Measurements from ENCODE around the gene HTRA3.

The HTRA3 gene

GRCh38 chr4:8250227-8250626 is 19.3 kb upstream of the HTRA3 start:
- no peak for DNase-seq

- DNase-seq, result no peak
Observed at GRCh38 chr4:8250637-8251036, 18.9 kb upstream of the HTRA3 start.

- no peak for DNase-seq
Observed at GRCh38 chr4:8251110-8251883, 18.3 kb upstream of the HTRA3 start.

- no peak for DNase-seq
Observed at GRCh38 chr4:8252301-8253173, 17.0 kb upstream of the HTRA3 start.

DNA sequence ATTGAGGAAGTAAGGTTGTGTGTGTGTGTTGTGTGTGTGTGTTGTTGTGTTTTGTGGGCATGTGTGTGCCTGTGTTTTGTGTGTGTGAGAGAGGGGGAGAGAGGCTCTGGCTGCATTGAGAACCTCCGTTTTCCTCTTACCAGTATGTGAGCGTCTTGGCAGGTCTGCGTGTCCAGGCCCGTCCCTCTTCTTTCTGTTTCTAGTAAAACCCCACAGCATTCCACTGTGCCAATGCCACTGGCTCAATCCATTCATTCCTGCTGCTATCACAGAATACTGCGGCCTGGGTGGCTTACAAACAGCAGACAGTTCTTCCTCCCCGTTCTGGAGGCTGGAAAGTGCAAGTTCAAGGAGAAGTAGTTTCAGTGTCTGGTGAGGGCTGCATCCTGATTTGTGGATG is 15.5 kb upstream of the HTRA3 start:
- DNase-seq, result no peak

- DNase-seq, result no peak
Observed at GRCh38 chr4:8255698-8256441, 13.7 kb upstream of the HTRA3 start.

GRCh38 chr4:8257854-8258253 is 11.7 kb upstream of the HTRA3 start:
- DNase-seq, result no peak

DNA sequence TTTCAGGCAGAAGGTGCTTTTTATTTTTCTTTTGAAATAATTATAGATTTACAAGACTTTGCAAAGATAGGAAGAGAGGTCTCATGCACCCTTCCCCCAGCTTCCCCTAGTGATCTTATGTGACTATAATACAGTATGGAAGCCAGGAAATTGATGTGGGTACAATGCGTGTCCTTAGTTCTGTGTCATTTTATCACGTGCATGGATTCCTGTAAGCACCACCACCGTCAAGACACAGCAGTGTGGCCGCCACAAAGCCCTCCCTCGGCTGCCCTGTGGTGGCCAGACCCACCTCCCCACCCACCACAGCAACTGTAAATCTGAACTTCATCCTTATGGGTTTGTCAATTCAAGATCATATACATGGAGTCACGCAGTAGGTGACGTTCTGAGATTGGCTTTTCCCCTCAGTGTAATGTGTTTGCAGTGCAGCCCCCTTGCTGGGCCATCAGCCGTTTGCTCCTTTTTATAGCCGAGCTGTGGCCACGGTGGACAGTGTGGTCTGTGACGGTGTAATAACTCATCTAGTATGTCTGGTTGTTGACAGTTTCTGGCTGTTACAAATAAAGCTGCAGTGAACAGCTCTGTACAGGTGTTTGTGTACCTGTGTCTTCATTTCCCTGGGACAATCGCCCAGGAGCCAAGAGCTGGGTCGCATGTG is 10.9 kb upstream of the HTRA3 start:
- no peak for DNase-seq

DNA sequence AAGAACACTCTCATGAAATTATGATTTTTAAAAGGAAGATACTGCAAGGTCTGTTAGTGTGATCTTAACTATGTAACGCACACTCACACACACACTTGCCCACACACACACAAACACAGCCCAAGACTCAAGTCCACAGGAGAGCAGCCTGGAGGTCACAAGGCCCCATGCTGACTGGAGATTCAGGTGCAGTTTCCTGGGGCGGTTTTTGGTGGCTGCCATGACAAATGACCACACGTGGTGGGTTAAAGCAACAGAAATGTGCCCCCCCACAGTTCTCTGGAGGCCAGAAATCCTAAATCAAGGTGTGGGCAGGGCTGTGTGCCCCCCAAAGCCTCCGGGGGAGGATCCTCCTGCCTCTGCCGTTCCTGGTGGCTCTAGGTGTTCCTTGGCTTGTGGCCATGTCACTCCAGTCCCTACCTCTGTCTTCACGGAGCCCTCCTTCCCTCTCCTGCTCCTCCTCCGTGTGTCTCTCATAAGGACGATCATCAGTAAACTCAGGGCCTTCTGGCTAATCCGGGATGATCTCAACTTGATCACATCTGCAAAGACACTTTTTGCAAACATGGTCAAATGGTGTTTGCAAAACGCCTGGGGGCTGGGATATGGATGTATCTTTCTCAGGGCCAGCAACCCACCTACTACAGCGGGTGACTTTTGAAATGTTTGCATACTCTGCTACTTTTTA is 9.7 kb upstream of the HTRA3 start:
- DNase-seq, result no peak

DNA sequence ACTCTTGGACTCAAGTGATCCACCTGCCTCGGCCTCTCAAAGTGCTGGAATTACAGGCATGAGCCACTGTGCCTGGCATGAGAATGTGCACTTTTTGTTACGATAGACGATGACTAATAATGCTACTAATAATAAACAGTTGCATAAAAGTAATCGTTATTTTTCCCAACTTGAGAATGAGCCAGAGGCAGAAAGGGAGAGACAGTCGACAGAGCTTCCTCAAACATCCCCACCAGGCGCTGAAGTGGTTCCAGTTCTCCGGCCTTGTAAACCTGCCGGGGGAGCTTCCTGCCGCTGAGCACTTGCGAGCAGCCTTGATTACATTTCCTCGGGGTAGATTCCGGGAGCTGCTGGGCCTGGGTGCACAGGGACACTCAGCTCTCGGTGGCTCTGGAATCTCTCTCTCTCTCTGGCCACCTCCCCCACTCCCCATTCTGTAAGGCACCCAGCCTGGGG is 8.9 kb upstream of the HTRA3 start:
- DNase-seq, result no peak

GRCh38 chr4:8261851-8262535 is 7.6 kb upstream of the HTRA3 start:
- DNase-seq, result no peak

- DNase-seq, result no peak
Observed at GRCh38 chr4:8262637-8263322, 6.8 kb upstream of the HTRA3 start.

GRCh38 chr4:8263397-8263796 is 6.2 kb upstream of the HTRA3 start:
- DNase-seq, result no peak

DNA sequence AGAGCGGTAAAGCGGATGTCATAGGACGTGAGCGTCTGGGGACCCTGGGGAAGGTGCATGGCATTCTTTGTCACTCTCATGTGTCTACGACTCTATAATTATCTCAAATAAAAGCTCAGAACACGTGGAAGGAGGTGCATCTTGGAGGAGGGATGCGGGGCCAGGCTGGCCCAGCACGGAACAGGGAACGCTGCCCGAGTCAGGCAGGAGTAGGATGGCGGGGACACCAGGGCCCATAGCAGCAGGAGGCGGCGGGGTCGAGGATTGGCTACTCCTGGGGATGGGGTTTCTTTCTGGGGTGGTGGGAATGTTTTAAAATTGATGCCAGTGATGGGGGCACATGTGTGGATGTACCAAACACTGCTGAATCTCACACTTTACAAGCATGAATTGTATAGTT is 5.4 kb upstream of the HTRA3 start:
- no peak for DNase-seq

- DNase-seq, result no peak
Observed at GRCh38 chr4:8265171-8265929, 4.2 kb upstream of the HTRA3 start.

- no peak for DNase-seq
Observed at GRCh38 chr4:8266088-8266487, 3.5 kb upstream of the HTRA3 start.

DNA sequence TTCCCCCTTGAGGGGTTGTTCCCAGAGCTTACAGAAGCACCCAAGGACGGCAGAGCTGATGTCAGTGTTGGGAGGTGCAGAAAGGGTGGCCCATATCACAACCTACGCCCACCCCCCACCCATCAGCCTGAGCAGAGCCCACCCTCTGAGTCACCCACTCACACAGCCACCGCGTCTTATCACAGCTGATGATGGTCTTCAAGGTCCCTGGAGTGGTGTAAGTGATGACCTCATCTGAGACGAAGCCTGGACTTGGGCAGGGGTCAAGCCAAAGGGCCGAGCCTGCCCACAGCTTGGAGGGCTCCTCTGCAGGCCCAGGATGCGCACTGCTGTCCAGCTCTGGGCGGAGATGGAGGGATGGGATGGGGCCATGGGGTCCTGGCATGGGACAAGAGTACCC is 3.0 kb upstream of the HTRA3 start:
- no peak for DNase-seq

- DNase-seq, result no peak
Observed at GRCh38 chr4:8267077-8267476, 2.5 kb upstream of the HTRA3 start.

GRCh38 chr4:8268211-8268610 is 1.3 kb upstream of the HTRA3 start:
- no peak for DNase-seq

DNA sequence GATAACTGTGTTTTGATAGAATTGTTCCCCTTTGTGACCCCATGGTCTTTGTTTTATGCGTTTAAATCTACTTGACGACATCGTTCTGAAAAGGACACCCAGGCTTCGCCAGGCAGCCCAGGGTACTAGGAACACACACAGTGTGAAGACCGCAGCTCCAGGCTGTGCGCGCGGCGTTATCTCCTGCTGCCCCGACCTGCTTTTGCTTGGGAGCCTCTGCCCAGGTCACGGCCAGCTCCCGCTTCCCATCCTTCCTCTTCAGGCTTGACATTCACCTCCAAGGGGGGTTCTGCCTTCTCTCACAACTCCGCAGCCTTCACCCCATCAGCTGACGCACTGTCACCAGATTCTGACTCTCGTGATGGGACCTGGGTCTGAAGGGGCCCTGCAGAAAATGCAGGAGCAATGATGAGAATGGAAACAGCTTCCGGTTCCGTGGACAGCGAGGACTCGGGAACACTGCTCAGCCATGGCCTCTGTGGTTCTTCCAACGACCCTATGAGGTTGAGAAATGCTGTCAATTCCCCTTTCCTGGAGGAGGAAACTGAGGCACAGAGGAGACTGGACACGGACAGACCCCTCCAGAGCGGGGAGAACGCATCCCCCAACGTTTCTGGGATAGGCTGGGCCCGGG is 536 bp upstream of the HTRA3 start:
- no peak for DNase-seq

Measured in activated gamma-delta T cell treated with Interleukin-2 at 50 U/mL for 16 hours (primary cell).